GM12878 (cell line): ENCODE results near the gene WDR86.

Experiments used
- KDM1A ChIP-seq: fragments of 200-600 bp; sonication (generic); IDR thresholded peaks from 2 replicates; pipeline ENCODE4 v1.6.1; 2016; ENCODE audit warnings: borderline replicate concordance
- MTA3 ChIP-seq: IDR thresholded peaks from 2 replicates; pipeline ENCODE4 v1.6.1; 2012; ENCODE audit warnings: low read length, inconsistent platforms, borderline replicate concordance
- SMAD5 ChIP-seq: IDR thresholded peaks from 2 replicates; pipeline ENCODE4 v1.6.1; 2016; ENCODE audit warnings: antibody characterized with exemption, low read depth

DNA sequence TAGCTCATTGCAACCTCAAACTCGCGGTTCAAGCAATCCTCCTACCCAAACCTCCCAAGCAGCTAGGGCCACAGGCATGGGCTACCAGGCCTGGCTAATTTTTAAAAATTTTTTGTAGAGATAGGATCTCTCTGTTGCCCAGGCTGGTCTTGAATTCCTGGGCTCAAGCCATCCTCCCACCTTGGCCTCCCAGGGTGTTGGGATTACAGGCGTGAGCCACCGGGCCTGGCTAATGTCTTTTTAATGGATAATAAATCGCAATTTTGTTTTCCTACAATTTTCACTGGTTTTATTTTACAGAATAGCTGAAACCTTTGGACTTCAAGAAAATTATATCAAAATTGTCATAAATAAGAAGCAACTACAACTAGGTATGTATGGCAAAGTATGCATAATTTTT lies 57.3 kb downstream of the WDR86 start:
- no peak for TF ChIP-seq MTA3
- TF ChIP-seq SMAD5, result no peak
- no peak for TF ChIP-seq KDM1A
